Neural progenitor cell (in vitro differentiated cells): ENCODE data around the gene TBC1D24.
"Not testable (repeated sequence)": the region's sequence is repeated elsewhere in the genome, so short reads cannot be mapped to it uniquely, and the experiment has no call there.

Experiments used
- EZH2 ChIP-seq: fragments of 200-600 bp; sonication (generic); IDR thresholded peaks from 2 replicates; pipeline ENCODE4 v1.6.1; 2017; ENCODE audit warnings: antibody characterized with exemption, mild to moderate bottlenecking, moderate library complexity
- TF ChIP-seq, protein P1 (sequence below): fragments of 200-600 bp; sonication (generic); IDR thresholded peaks from 2 replicates; pipeline ENCODE4 v1.5.1; 2017; ENCODE audit warnings: antibody characterized with exemption, mild to moderate bottlenecking

DNA sequence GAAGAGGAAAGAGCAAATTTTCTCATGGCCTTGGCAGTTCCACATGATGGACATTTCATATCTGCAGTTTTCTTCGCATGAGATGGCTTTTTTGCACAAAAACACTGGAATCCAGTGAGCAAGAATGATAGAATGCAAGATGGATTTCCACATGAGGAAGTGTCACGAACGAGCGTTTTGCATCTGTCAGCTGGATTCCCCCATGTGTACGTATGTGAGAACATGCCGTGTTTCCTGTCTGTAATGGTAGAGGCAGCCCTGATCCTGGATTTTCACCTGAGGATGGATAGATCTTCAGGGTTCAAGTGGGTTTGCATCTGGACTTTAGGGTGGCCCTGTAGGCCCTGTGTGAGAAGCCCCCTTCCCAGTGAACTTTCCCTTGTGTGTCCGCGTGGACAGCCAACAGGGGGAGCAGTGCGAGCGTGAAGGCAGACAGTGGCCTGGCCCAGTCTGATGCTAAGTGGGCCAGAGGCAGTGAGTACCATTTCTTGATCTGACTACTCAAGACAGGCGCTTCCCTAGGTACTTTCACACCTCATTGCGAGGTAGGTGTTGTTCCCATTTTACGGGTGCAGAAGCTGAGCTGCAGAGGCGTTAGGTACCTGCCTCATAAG is 65.0 kb downstream of the TBC1D24 start:
- TF ChIP-seq, protein P1, sequence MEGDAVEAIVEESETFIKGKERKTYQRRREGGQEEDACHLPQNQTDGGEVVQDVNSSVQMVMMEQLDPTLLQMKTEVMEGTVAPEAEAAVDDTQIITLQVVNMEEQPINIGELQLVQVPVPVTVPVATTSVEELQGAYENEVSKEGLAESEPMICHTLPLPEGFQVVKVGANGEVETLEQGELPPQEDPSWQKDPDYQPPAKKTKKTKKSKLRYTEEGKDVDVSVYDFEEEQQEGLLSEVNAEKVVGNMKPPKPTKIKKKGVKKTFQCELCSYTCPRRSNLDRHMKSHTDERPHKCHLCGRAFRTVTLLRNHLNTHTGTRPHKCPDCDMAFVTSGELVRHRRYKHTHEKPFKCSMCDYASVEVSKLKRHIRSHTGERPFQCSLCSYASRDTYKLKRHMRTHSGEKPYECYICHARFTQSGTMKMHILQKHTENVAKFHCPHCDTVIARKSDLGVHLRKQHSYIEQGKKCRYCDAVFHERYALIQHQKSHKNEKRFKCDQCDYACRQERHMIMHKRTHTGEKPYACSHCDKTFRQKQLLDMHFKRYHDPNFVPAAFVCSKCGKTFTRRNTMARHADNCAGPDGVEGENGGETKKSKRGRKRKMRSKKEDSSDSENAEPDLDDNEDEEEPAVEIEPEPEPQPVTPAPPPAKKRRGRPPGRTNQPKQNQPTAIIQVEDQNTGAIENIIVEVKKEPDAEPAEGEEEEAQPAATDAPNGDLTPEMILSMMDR = peak; percentile 54
- not testable (repeated sequence) for TF ChIP-seq EZH2
